BJ (cell line): ENCODE measurements around the gene GDPD3. TPM values are rescaled to one million over a fixed set of nuclear protein-coding genes. Genes with fewer than 3 reads are reported as not detected.
A peak's percentile ranks its signal among the peaks of the same experiment; 100 is the strongest.

Experiments
- CTCF ChIA-PET: fragments of 350-600 bp; formaldehyde crosslinking; extraction: SDS; loops from one replicate; lab custom pipeline; 2021; ENCODE audit warnings: antibody characterized with exemption, inconsistent platforms; lab: Yijun Ruan, JAX
- POLR2A ChIA-PET: fragments of 300-600 bp; sonication (Branson Sonifier 250); formaldehyde crosslinking; extraction: SDS; loops from one replicate; lab custom pipeline; 2021; ENCODE audit warnings: antibody characterized with exemption; lab: Charles Lee
- DNase-seq: peaks from one replicate; pipeline ENCODE4 v3.0.0-alpha.2; 2011; ENCODE audit warnings: low read depth
- H3K27me3 ChIP-seq: 2 replicates; pipeline ENCODE4 v1.6.0; 2011; ENCODE audit warnings: low read length; ENCODE audit not compliant: control insufficient read depth, insufficient read depth
- H3K36me3 ChIP-seq: 2 replicates; pipeline ENCODE4 v1.5.1; 2011; ENCODE audit warnings: low read length; ENCODE audit not compliant: control insufficient read depth, insufficient read depth
- H3K4me3 ChIP-seq: 2 replicates; pipeline ENCODE4 v1.5.1; 2011; ENCODE audit warnings: low read depth, mild to moderate bottlenecking, control low read depth, low read length
- CTCF ChIP-seq: IDR thresholded peaks from 2 replicates; pipeline ENCODE4 v1.5.1; 2011; ENCODE audit warnings: low read depth, mild to moderate bottlenecking, control low read depth, inconsistent platforms, low read length, moderate library complexity; ENCODE audit not compliant: insufficient read depth
- polyA plus RNA-seq: library from polyadenylated mRNA; depleted of rRNA; stranded (reverse); fragments of >200 nt; gene quantifications from 2 replicates; pipeline ENCODE4 v1.2.3, GENCODE V29; 2011

GDPD3 gene
- polyA plus RNA-seq, 1 experiment: 2.0 TPM

- peaks cover 22% of the 10 kb centered on the region for H3K36me3 ChIP-seq
These were observed 485 bp upstream of the GDPD3 start for GRCh38 chr16:30113711-30114333.

GRCh38 chr16:30112197-30113030 is 923 bp downstream of the GDPD3 start:
- ChIA-PET CTCF (interaction anchor here (0.6 to 4.6 kb wide), 15 partner anchors 9 to 297 kb away, joined by 3 to 25 read pairs (median 5); partner anchors contain the start of genes MAPK3, TBX6, YPEL3 and ZNF771), POLR2A (interaction anchor here (0.6 kb wide), 1 partner anchor 68 kb away, joined by 15 read pairs; no protein-coding TSS in a partner anchor)
- no peak overlapping the region for H3K4me3 ChIP-seq
- H3K36me3 ChIP-seq: peaks cover 22% of the 10 kb centered on the region
- DNase-seq: no peak
- peak; percentile 74 for TF ChIP-seq CTCF
- no peaks in the 10 kb centered on the region for H3K27me3 ChIP-seq

More at GRCh38 chr16:30113711-30114333, 485 bp upstream of the GDPD3 start:
- no peak for DNase-seq
- Histone ChIP-seq H3K27me3 (no peaks in the 10 kb centered on the region), H3K4me3 (no peak overlapping the region)
- ChIA-PET POLR2A (no interaction called here), CTCF (interaction anchor here (0.8 to 4.6 kb wide), 7 partner anchors 8 to 295 kb away, joined by 4 to 25 read pairs (median 12); partner anchors contain the start of genes MAPK3 and TBX6)
- no peak for TF ChIP-seq CTCF

GRCh38 chr16:30110661-30111060 is 2.7 kb downstream of the GDPD3 start:
- CTCF ChIA-PET: interaction anchor here (1.6 to 4.6 kb wide), 3 partner anchors 14 to 19 kb away, joined by 5 to 21 read pairs (median 16); partner anchors contain the start of genes MAPK3, TBX6 and YPEL3
- Histone ChIP-seq H3K4me3 (no peak overlapping the region), H3K36me3 (peaks cover 19% of the 10 kb centered on the region), H3K27me3 (no peaks in the 10 kb centered on the region)
- no peak for DNase-seq
- POLR2A ChIA-PET: no interaction called here
- TF ChIP-seq CTCF: no peak

GRCh38 chr16:30108059-30108850 is 5.1 kb downstream of the GDPD3 start:
- no peak for TF ChIP-seq CTCF
- POLR2A ChIA-PET: no interaction called here
- peaks cover 15% of the 10 kb centered on the region for H3K36me3 ChIP-seq

More at GRCh38 chr16:30108059-30108850, 5.1 kb downstream of the GDPD3 start:
- CTCF ChIA-PET: no interaction called here
- no peaks in the 10 kb centered on the region for H3K27me3 ChIP-seq
- DNase-seq: no peak
- H3K4me3 ChIP-seq: no peak overlapping the region
